ENCODE results near the gene CDC42EP4. TPM values are rescaled to one million over a fixed set of nuclear protein-coding genes. Genes with fewer than 3 reads are reported as not detected.

The CDC42EP4 gene
- total RNA-seq, 1 donor, result 54.8 TPM

DNA sequence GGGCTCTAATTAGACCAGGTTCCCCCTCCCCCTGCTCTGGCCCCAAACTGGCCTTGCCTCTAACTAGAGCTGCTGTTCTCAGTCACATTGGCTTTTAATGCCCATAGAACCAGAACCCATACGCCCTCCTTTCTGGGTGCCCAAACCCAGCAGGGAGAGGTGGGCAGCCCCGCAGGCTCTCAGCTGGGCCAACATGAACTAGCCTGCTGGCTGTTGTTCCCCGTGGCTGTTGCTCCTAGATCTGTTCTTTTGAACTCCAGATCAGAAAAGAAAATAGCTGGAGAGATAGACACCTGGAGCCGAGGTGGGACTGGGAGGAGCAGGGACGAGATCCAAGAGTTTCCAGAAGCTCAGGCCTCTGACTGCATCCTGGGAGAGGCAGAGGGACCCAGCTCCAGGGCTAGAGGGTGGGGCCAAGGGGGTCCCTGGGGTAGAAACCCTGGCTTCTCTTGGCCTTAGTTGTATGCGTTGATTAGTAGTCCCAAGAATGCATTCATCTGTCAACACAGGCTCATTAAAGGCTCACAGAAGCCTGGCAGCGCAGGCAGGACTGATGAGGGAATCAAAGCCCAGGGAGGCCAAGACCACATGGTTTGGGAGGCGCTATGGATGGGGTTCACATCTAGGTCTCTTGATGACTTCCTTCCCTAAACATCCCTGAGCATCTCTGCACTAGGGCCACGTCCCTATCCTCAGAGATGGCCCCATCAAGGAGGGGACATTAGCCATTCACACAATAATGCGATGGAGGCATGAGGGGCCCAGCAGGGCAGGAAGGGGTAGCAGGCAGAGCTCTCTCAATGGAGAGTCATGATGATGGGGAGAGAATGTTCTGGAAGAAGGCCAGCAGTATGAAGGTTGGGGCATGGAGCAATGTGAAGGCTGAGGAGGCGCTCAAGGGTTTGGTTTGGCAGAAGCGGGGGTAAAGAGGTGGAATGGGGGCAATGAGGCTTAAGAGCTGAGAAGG lies 48.8 kb downstream of the CDC42EP4 start:
- no peak for DNase-seq (ENCODE audit: low read depth)
- TF ChIP-seq, protein P1, sequence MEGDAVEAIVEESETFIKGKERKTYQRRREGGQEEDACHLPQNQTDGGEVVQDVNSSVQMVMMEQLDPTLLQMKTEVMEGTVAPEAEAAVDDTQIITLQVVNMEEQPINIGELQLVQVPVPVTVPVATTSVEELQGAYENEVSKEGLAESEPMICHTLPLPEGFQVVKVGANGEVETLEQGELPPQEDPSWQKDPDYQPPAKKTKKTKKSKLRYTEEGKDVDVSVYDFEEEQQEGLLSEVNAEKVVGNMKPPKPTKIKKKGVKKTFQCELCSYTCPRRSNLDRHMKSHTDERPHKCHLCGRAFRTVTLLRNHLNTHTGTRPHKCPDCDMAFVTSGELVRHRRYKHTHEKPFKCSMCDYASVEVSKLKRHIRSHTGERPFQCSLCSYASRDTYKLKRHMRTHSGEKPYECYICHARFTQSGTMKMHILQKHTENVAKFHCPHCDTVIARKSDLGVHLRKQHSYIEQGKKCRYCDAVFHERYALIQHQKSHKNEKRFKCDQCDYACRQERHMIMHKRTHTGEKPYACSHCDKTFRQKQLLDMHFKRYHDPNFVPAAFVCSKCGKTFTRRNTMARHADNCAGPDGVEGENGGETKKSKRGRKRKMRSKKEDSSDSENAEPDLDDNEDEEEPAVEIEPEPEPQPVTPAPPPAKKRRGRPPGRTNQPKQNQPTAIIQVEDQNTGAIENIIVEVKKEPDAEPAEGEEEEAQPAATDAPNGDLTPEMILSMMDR (IDR thresholded peaks at IDR 0.05; ENCODE audit: insufficient read depth, low read depth, low read length), result no peak
- no peak overlapping the region for H3K4me3 ChIP-seq (ENCODE audit: low read depth, low read length)

DNA sequence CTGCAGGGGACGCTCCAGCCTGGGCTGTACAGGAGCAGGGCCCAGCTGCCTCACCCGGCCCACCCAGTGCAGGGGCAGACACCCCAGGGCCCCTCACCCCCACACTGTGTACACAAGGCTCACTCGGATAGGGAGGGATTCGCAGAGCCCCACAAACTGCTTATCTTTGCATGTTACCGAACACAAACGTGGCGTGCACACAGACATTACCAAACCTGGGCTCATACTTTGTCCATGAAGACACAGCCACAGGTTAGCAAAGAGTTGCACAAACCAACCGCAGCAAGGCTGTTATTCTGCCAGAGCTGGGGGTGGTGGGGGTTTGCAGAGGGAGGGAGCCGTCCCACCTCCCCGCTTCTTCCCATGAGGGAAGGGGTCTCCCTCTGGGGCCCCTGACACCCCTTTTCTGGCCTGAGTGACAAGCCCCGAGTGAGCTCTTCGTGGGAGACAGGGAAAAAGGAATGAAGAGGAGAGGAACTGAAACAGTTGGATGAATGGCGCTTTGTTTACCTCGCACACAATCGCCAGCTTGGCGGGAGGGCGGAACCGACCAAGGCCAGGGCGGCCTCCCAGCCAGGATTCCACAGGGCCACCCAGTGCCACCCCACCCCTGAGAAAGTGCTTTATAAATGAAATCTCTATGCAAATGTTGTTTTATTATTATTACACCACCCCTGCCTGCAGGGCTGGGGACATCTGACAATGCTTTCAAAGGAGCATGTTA lies 49.7 kb downstream of the CDC42EP4 start:
- no peak for DNase-seq (ENCODE audit: low read depth)
- H3K4me3 ChIP-seq (ENCODE audit: low read depth, low read length), result no peak overlapping the region
- TF ChIP-seq, protein P1 (IDR thresholded peaks at IDR 0.05; ENCODE audit: insufficient read depth, low read depth, low read length), result no peak

DNA sequence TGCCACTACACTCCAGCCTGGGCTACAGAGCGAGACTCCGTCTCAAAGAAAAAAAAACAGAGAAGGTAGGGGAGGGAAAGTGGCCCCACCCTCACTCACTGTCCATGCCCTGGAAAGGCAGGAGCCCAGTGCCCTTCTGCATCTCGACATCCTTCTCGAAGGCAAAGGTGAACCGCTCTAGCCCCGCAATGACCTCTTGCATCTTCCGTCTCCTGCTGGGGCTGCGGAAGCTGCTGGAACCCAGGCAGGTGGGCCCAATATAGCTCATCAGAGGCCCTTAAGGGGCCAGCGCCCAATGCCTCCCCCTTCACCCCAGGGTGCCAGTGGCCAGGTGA lies 50.2 kb downstream of the CDC42EP4 start, which contains the start of gene CPSF4L:
Gene CPSF4L (minus strand): TSS at position 264 of the 335 bp plus-strand sequence. CDS start 62 bp downstream, at position 202.
- TF ChIP-seq, protein P1 (IDR thresholded peaks at IDR 0.05; ENCODE audit: insufficient read depth, low read depth, low read length), result no peak
- no peak within 1 kb of the TSS for H3K4me3 ChIP-seq (ENCODE audit: low read depth, low read length)
- no peak for DNase-seq (ENCODE audit: low read depth)

DNA sequence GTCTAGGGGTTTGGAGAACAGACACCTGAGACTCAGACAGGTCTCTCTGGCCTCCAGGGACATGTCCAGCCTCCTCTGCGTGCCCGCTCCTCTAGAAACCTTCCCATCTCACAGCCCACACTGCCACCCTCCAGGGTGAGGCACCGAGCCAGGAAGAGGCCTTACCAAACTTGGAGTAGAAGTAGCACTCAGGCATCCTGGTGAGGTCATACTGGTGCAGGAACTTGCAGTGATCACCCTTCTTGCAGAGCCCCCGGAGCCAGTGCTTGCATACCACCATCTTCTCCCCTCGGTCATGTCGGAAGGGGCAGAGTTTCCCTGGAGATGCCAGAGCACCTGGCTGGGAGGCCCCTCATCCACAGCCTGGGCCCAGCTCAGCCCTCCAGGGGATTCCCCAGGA lies 54.3 kb downstream of the CDC42EP4 start:
- TF ChIP-seq, protein P1 (IDR thresholded peaks at IDR 0.05; ENCODE audit: insufficient read depth, low read depth, low read length), result no peak
- H3K4me3 ChIP-seq (ENCODE audit: low read depth, low read length), result no peak overlapping the region
- no peak for DNase-seq (ENCODE audit: low read depth)

DNA sequence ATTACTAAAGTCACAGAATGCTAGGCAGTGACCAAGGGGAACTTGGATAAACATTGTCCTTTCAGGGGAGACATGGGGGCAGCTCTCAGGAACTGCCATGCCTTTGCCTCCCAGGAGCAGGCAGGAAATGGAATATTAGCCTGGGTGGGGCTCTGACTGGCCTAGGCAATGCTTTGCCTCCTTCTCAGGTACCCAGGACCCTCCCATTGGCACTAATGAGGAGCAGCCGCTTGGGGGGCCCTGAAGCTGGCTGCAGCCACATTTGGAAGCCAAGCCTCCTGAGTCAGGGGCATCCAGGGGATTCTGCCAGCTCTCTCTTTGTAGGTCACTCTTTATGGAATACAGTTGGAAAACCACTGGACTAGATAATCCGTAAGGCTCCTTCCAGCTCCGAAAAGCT lies 55.6 kb downstream of the CDC42EP4 start:
- H3K4me3 ChIP-seq (ENCODE audit: low read depth, low read length), result no peak overlapping the region
- DNase-seq (ENCODE audit: low read depth), result no peak
- TF ChIP-seq, protein P1 (IDR thresholded peaks at IDR 0.05; ENCODE audit: insufficient read depth, low read depth, low read length), result no peak

DNA sequence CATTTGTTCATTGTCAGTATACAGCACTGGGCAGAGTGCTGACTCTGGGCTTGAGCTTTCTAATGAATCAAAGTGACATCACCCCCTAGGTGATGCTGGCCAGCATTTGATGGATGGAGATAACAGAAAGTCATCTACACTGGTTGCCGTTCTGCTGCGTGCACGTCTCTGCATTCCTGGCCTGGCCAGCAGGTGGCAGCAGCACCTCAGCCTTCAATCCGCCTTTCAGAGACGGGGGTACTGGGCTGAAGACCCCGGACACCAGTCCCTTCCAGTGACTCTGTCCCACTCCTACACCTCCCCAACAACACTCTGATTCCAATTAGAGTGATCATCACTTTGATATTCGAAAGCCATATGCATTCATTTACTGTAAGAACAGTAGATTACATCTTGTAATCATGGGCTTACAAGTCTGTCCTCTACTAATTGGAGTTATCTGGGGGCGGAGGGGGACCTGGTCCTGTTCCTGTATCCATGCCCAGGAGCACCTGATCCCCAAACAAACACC lies 56.1 kb downstream of the CDC42EP4 start:
- DNase-seq (ENCODE audit: low read depth), result peak; percentile 43
- H3K4me3 ChIP-seq (ENCODE audit: low read depth, low read length), result no peak overlapping the region
- TF ChIP-seq, protein P1 (IDR thresholded peaks at IDR 0.05; ENCODE audit: insufficient read depth, low read depth, low read length), result peak; percentile 94

All from fibroblast of villous mesenchyme (primary cell).